Uterus (tissue), 2 donors: ENCODE data around the gene PAWR.

Source experiments
- CTCF ChIP-seq, 4 experiments: fragments of 200-600 bp in 2 of 4; fragments of 450-650 bp in 2 of 4; sonication (generic) in 2 of 4; IDR thresholded peaks; one replicate each; pipeline ENCODE4 v1.5.1; 2016 to 2019; ENCODE audit warnings: antibody characterized with exemption in 4 of 4, mild to moderate bottlenecking in 2 of 4, moderate library complexity in 1 of 4
- POLR2A ChIP-seq, 2 donors: fragments of 450-650 bp; IDR thresholded peaks; one replicate each; pipeline ENCODE4 v1.6.1; 2016; ENCODE audit warnings: antibody characterized with exemption in 2 of 2, mild to moderate bottlenecking in 1 of 2, moderate library complexity in 1 of 2

- TF ChIP-seq CTCF (IDR thresholded peaks at IDR 0.05) (no peak), POLR2A (IDR thresholded peaks at IDR 0.05) (no peak)
These were observed 10.7 kb downstream of the PAWR start for GRCh38 chr12:79680051-79680450.
